GM10847 (cell line): ENCODE data around the gene BMPR1B.

ENCODE experiments used
- POLR2A ChIP-seq: IDR thresholded peaks from 2 replicates; pipeline ENCODE4 v1.6.1; 2011; ENCODE audit not compliant: insufficient read length; ENCODE audit errors: extremely low read depth

Gene BMPR1B

DNA sequence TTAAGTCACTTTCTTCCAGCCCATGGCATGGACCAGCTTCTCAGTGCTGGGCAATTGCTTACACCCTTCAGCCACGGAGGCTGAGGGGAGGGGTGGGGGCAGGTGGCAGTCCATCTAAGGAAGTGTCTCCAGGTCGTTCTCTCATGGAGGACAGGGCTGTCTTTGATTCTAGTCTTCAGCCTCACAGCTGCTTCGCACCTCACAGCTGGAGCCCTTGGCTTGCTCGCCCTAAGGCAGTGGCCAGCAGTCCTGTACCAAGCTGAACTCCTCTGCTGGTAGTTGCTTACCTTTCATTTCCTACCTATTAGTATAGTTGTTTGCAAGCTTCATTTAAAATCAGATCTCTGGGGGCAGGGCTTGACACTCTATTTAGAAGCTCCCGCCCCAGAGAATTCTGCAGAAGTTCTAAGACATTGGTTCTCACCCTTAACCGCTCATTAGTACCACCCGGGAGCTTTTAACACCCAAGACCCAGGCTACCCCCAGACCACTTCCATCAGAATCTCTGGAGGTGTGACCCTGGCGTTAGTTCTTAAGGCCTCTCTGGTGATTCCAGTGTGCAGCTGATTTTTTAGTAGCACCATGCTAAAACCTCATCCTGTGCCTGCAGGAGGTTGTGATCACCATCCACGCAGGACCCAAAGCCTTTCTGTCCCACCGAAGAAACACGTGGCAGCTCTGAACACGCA, 404.2 kb downstream of the BMPR1B start:
- no peak for TF ChIP-seq POLR2A

DNA sequence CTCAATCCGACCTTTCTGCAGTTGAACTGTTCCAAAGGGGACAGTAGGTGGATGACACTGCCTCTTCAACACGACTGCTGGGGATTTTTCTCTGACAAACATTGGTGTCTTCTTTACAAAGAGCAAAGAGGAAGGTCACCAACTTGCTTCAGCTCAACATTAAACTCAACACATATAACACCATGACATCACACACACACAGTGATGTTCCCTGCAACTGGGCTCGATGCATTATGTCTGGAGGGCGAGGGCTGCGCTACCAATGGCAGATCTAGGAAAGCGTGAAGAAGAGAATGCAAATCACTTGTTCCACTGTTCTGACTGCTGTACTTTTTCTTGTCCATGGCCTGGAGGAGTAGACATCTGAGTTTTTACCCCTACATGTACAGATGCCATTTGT, 405.1 kb downstream of the BMPR1B start:
- no peak for TF ChIP-seq POLR2A

DNA sequence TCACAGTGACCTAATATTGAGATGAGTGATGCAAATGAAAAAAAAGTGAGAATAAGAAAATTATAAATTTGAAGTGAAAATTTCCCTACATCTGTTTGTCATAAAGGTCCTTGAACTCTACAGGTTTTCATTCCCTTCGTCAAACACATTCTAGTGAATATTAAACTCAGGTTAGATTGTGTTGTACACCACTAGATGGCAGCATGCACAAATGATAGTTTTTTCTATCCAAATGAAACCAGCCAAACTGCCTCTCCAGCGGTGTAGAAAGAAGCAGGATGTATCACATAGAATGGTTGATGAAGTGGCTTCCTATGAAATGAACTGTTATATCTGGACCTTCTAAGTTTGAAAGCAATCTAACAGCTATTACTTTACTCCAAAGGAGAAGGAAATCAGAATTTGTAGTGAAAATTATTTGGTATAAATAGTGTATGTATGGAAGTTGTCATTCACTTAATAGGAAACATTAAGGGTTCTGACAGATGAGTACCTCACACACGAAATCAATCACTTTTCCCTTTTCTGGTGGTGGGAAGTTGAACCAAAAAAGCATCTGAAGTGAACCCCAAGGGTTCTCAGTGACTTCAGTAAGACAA, 408.3 kb downstream of the BMPR1B start:
- TF ChIP-seq POLR2A = no peak

DNA sequence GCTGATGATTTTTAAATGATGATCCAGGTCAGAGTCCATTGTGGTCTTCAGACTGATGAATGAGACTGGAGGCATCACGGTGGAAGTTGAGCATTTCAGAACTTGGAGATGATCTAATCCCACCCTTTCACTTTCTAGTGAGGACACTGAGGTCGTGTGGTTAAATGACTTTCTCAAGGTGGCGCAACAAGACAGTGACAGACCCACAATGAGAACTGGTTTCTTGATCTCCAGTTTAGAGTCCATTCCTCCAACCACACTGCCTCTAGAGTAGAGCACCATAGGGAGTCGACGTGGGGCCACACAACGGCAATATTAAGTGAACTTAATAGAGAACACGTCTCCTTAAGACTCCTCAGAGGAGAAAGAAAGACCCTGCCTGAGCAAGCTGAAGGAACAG, 410.1 kb downstream of the BMPR1B start:
- no peak for TF ChIP-seq POLR2A

DNA sequence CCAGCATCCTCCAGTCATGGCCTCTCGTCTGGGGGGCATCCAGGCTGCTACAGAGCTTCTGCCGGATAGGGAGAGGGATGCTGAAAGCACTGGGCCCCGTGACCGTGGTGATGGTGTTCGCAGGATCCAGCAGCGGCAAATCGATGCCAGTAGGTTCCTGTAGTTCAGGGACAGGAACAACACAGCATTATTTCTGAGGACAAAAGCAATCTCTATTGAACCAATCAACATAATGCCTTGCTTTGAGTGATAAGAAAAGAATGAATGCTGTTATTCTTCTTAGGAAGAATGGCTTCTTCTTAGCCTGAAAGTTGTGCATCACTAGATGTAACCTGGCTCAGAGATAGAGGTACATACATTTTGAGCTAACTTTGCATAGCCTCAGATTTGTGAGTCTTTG, 412.4 kb downstream of the BMPR1B start:
- no peak for TF ChIP-seq POLR2A

DNA sequence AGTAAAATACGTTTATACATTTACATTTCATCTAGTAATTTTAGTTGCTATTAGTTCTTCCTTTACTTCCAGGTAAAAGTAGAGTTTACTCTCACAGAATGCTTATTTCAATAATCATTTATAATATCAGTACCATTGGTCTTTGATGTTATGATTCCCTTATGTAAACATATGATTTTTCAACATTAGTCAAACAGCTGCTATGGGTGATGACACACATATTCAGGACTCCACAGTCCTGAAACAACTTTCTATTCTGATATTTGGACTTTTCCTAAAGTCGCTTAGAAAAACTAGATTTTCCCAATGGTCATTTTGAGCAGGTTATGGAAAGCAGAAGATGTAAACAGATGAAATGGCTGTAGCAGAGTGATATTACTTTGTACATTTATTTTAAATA, 421.2 kb downstream of the BMPR1B start:
- TF ChIP-seq POLR2A = no peak

DNA sequence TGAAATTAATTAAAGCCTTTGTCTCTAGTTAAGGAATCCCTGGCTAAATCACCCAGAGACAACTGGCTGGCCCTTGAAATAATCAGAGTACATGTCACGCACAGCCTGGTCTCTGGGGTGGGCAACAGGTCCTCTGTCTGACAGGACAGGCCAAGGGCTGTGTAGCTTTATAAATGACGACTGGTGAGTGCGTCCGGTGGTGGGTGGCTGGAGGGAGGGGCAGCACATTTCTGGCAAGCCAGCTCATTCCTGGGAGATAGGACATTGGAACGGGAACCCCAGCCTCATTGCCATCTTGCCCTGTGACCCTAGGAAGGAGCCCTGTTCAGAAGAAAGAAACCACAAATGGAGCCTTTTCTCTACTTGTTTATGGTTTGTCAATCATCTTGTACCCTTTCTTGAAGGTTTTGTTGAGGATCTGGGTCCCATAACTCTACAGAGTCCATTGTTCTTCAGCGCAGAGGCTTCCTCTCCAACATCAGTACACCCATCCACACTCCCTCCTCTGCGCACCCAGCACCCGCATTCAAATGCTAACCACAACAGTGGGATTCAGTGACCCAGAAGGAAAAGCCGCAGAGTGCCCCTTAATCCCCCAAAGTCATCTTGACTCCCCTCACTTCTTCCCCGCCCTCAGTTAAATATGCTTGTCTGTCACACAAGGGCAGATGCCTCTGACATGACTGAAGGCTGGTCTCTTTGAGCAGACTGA, 422.9 kb downstream of the BMPR1B start:
- no peak for TF ChIP-seq POLR2A

DNA sequence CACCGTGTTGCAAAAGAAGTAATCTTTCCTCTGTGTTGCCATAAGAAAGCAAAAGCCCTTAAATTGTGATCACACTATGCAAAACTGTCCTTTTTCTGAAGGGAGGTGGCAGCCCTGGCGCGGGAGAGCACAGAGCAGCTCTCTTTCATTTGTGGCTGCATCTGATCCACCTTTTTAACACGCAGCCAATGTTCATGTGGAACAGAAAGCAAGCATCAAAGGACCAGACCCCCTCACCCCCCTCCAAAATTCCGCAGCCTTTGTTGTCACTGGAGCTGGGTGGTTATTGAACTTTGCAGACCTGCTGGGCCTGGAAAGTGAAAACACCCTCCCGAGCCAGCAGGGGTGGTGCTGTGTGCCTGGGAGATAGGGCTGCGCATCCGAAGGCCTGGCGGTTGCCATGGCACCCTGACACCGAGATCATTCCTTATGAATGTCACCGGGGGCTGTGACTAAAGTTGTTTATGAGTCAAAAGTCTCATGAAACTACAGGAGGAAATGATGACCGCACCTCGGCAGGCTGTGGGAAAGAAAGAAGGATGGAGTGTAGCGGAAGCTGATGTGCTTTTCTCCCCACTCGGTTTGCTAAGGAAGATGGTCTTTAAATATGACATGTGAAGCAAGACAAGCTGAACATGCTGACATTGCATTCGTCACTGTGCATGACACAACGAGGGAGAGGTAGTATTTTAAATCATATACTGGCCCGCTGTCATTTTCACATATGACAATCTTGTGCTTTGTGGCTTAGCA, 423.7 kb downstream of the BMPR1B start:
- no peak for TF ChIP-seq POLR2A

DNA sequence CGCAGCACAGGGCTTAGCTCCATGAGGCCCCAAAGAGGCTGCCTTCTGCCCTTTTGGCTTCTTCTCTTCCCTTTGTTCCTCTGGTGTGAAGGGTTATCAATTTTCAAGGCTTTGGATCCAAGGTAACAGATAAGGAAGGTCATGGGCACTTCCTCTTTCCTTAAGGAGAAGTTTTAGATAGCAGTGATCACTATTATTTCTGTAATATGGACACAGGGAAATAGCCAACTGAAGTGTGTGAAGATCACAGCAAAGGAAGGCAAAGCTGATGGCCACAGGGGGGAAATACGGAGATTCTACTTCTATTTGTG, 424.2 kb downstream of the BMPR1B start:
- TF ChIP-seq POLR2A = no peak

DNA sequence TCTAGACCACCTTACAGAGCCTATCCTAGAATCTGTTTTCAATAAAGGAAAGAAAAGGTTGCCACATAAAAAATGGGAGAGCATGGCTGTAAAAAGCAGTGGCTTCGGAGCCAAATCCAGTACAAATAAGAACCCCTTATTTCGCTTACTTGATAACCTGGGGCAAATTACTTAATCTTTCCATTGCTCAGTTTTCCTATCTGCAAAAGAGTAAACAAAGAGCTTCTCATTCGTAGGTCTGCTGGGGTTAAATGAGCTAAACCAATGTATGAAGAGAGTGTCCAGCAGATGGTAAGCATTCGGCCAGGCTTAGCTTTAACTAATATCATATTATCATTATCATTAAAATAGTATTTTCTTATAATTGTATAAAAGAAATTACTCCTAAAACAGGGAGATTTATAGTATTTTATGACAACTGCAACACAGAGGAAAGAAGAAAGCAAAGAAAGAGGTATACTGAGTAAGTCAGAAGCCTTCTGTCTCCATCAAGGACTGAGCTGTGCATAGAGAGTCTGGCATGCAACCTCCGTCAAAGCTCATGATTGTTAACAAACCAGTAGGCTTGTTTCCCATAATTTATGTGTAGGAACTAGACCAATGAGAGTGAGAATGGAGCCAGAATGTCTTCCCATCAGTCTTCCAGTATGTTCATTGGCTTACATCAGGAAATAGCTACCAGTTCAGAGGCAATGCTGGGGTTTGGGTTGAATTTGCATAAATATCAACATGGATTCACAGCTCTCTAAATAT, 426.1 kb downstream of the BMPR1B start:
- TF ChIP-seq POLR2A = no peak

DNA sequence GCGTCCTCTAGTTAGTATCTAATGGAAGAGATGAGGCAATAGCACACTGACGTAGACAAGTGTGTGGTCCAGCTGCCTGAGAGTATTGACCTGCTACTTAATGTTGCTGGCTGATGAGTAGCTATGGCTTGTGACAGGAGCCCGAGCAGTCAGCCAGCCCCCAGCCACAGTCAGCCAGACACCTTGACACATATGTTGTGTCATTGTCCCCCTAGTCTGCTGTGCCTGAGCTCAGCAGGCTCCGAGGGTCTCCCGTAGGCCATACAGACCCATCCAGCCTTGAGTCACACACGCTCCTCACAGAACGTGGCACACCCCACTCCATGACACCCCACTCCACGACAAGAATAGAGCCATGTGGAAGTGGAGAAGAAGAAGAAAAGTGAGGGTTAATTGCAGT, 428.9 kb downstream of the BMPR1B start:
- no peak for TF ChIP-seq POLR2A

DNA sequence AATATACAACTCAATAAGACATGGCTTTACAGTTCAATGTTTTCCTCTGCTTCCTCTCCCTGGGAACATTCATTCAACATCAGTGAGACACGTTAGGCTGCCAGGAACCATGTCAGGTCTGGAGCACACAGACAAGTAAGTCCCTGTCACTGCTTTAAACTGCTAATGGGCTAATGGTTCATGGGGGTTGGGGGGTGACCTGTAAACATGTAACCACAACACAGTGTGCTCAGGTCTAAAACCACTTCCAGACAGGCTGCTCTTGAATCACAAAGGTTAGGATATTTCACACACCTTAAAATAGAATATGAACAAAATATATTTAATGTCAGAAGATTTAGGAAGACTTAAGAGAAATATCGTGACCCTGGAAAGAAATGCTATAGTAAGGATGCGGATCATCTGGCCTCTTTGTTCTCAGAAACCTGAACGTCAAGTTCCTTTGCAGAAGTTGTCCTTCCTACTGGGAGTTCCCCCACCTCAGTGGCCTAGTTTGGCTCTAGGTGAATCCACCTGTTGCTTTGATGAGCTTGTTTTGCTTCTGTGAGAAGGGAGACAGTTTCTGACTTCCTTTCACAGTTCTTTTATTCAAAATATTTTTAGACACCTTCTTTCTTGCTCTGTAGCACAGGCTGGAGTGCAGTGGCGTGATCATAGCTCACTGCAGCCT, 431.1 kb downstream of the BMPR1B start:
- no peak for TF ChIP-seq POLR2A

DNA sequence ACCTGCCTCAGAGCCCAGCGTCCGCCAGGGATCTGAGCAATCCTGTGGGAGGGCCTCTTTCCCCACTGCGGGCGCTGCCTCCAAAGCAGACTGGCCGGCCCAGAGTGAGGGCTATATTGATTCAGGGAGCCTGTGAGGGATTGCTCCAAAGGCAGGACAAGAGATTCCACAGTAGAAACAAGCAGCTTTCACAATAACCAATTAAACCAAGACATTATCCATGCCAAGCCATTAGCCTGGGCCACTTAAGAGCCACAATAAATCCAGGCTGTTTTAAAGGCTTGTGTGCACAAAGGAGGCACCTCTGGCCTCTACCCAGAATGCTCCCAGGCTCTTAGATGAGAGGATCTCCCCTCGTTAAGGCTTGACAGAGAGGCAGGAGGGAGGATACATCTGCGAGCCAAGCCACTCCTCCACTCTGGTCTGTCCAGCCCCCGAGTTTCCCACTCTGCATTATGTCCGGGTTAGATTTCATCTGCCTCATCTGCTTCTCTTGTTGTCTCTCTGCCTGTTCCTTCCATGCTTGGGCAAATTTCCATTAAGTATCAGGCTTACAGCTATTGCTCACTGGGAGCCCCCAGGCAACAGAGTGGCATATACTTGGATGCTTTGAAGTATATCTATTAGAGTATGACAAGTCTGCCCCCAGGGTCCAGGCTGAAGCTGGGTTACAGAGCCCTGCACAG, 433.1 kb downstream of the BMPR1B start:
- no peak for TF ChIP-seq POLR2A

DNA sequence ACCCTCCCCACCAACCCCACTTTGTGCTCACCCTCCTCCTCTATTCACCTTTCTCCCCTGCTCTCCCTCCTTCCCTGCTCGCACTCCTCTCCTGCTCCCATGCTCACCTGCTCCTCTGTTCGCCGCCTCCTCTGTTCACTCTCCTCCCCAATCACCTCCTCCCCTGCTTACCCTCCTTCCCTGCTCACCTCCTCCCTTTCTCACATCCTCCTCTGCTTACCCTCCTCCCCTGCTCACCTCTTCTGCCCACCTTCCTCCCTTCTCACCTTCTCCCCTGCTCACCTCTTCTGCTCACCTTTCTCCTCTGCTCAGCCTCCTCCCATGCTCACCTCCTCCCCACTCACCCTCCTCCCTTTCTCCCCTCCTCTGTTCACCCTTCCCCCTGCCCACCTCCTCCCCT, 433.8 kb downstream of the BMPR1B start:
- no peak for TF ChIP-seq POLR2A
